HepG2 (cell line): ENCODE results near the gene MRGPRF. TPM values are rescaled to one million over a fixed set of nuclear protein-coding genes. Genes with fewer than 3 reads are reported as not detected.

Experiments used
- ATAC-seq: fragments of 200-7000 bp; cut with Tn5 transposase; 3 replicates; pipeline ENCODE4 v1.9.1; 2020; ENCODE audit warnings: mild to moderate bottlenecking, moderate library complexity
- BruUV-seq: library from RNA; stranded (reverse); fragments of 400-500 nt; replicated peaks from 2 replicates; lab custom pipeline; 2021; lab: Mats Ljungman, UMichigan
- CTCF ChIA-PET: fragments of 300-600 bp; formaldehyde crosslinking; extraction: SDS; loops from one replicate; lab custom pipeline; 2021; ENCODE audit warnings: low total read pairs, inconsistent platforms, low intra/inter-chr PET ratio; lab: Yijun Ruan, JAX
- POLR2A ChIA-PET: fragments of 350-600 bp; sonication (Branson Sonifier 250); formaldehyde crosslinking; loops from one replicate; lab custom pipeline; 2020; ENCODE audit warnings: antibody characterized with exemption, inconsistent platforms; lab: Yijun Ruan, JAX
- DNase-seq: peaks from one replicate; pipeline ENCODE4 v3.0.0-alpha.2; 2015; ENCODE audit warnings: low spot score
- FAIRE-seq: peaks from 3 replicates; lab custom pipeline; 2011; peaks lifted over from hg19 to GRCh38; lab: Jason Lieb, UNC
- H2AFZ ChIP-seq: one replicate; pipeline ENCODE4 v1.6.1; 2011; ENCODE audit warnings: low read length, inconsistent platforms
- H3K27ac ChIP-seq: fragments of 300-600 bp; 3 replicates; pipeline ENCODE4 v1.8.0; 2011; ENCODE audit warnings: mixed run types, mild to moderate bottlenecking, mixed read lengths, low read length, inconsistent platforms; ENCODE audit not compliant: insufficient read depth; ENCODE audit errors: extremely low read length
- H3K27me3 ChIP-seq, 2 experiments: fragments of 200-600 bp in 1 of 2; 2 replicates in 1 of 2; 3 replicates in 1 of 2; pipeline versions ENCODE4 v1.6.0 to v1.8.0; 2011; ENCODE audit warnings: low read length in 2 of 2, mild to moderate bottlenecking in 2 of 2, moderate library complexity in 2 of 2, inconsistent platforms in 1 of 2; ENCODE audit not compliant: insufficient read depth in 2 of 2, control insufficient read depth in 1 of 2
- H3K36me3 ChIP-seq, 2 experiments: fragments of 200-600 bp in 1 of 2; replicated peaks in 1 of 2; 2 replicates in 1 of 2; 3 replicates in 1 of 2; pipeline versions ENCODE4 v1.5.1 to v1.8.0; 2011; ENCODE audit warnings: low read length in 2 of 2, inconsistent platforms in 1 of 2; ENCODE audit not compliant: insufficient read depth in 2 of 2, control insufficient read depth in 1 of 2
- H3K4me1 ChIP-seq: 2 replicates; pipeline ENCODE4 v1.5.1; 2012; ENCODE audit warnings: low read length, inconsistent platforms; ENCODE audit not compliant: insufficient read depth
- H3K4me2 ChIP-seq: 2 replicates; pipeline ENCODE4 v1.6.0; 2011; ENCODE audit warnings: low read depth, low read length, inconsistent platforms
- H3K4me3 ChIP-seq, 3 experiments: fragments of 200-600 bp in 1 of 3; sonication (generic), shearing (Covaris generic) in 1 of 3; replicated peaks in 1 of 3; 2 replicates each; pipeline ENCODE4 v1.5.1; 2011 to 2016; ENCODE audit warnings: low read length in 3 of 3, inconsistent platforms in 2 of 3, low read depth in 2 of 3, mild to moderate bottlenecking in 2 of 3, control low read depth in 1 of 3, mixed read lengths in 1 of 3; ENCODE audit not compliant: insufficient read depth in 1 of 3
- H3K79me2 ChIP-seq: one replicate; pipeline ENCODE4 v1.6.1; 2011; ENCODE audit warnings: low read length, inconsistent platforms; ENCODE audit not compliant: insufficient read depth
- H3K9ac ChIP-seq: 2 replicates; pipeline ENCODE4 v1.6.0; 2011; ENCODE audit warnings: mild to moderate bottlenecking, low read depth, low read length, inconsistent platforms; ENCODE audit not compliant: insufficient read depth
- H3K9me3 ChIP-seq: 2 replicates; pipeline ENCODE4 v1.5.1; 2012; ENCODE audit warnings: mild to moderate bottlenecking, low read length
- H4K20me1 ChIP-seq: 2 replicates; pipeline ENCODE4 v1.6.0; 2011; ENCODE audit warnings: inconsistent platforms, mild to moderate bottlenecking, low read length, moderate library complexity; ENCODE audit not compliant: insufficient read depth
- POLR2AphosphoS5 ChIP-seq: IDR thresholded peaks from 2 replicates; pipeline ENCODE4 v1.6.1; 2012; ENCODE audit warnings: low read depth, low read length
- REXO4 ChIP-seq: sonication (generic); formaldehyde crosslinking; IDR thresholded peaks from 2 replicates; pipeline ENCODE4 v1.8.0; 2022; ENCODE audit warnings: missing genetic modification reagents, mild to moderate bottlenecking, borderline replicate concordance
- RORA ChIP-seq: sonication (generic); formaldehyde crosslinking; IDR thresholded peaks from 2 replicates; pipeline ENCODE4 v1.5.0; 2020; ENCODE audit warnings: mild to moderate bottlenecking, missing genetic modification reagents, moderate library complexity
- SIN3A ChIP-seq: IDR thresholded peaks from 2 replicates; pipeline ENCODE4 v1.6.1; 2011; ENCODE audit warnings: low read depth, mild to moderate bottlenecking, control low read depth, low read length, borderline replicate concordance
- ZBTB8A ChIP-seq: sonication (generic); formaldehyde crosslinking; IDR thresholded peaks from 2 replicates; pipeline ENCODE4 v1.4.0; 2020; ENCODE audit warnings: mild to moderate bottlenecking, low read depth, missing genetic modification reagents, borderline replicate concordance
- ZNF468 ChIP-seq: sonication (generic); formaldehyde crosslinking; IDR thresholded peaks from 2 replicates; pipeline ENCODE4 v1.8.0; 2022; ENCODE audit warnings: mild to moderate bottlenecking, moderate library complexity, missing genetic modification reagents
- ZNF501 ChIP-seq: sonication (generic); formaldehyde crosslinking; IDR thresholded peaks from 2 replicates; pipeline ENCODE4 v1.5.1; 2020; ENCODE audit warnings: mild to moderate bottlenecking, moderate library complexity, missing genetic modification reagents
- ZNF558 ChIP-seq: sonication (generic); formaldehyde crosslinking; IDR thresholded peaks from 2 replicates; pipeline ENCODE4 v1.9.0; 2022; ENCODE audit warnings: mild to moderate bottlenecking, missing genetic modification reagents, borderline replicate concordance
- WGBS: methylation state at CpG from one replicate; pipeline ENCODE4 v1.1.6; 2017; ENCODE audit warnings: low lambda C conversion rate; 5-methylcytosine and 5-hydroxymethylcytosine counted together
- in situ Hi-C: cut with HindIII; loops from 2 replicates; pipeline ENCODE4 v1.10.0; 2017; ENCODE audit warnings: low pct_unique_long_range_greater_than_20kb; ENCODE audit not compliant: extremely low pct_ligation_motif_present
- intact Hi-C: fragments of 100-400 bp; cut with micrococcal nuclease; formaldehyde crosslinking; loops from one replicate; pipeline ENCODE4 v1.10.0; 2022; ENCODE audit not compliant: unreplicated experiment
- polyA plus RNA-seq, 8 experiments: library from polyadenylated mRNA; depleted of rRNA in 3 of 8; stranded (reverse) in 7 of 8; unstranded in 1 of 8; fragments of >200 nt; fragmentation: Illumina TruSeq in 4 of 8; extraction: Trizol in 4 of 8; gene quantifications; 2 replicates each; pipeline versions ENCODE4 v1.2.1 to v1.2.3, GENCODE V29; 2011 to 2016; ENCODE audit warnings: low read depth in 4 of 8, missing spikeins in 1 of 8, mixed read lengths in 1 of 8; ENCODE audit not compliant: insufficient read depth in 1 of 8
- total RNA-seq, 5 experiments: library from RNA; depleted of rRNA; stranded (reverse); fragments of >200 nt; fragmentation: Illumina TruSeq; extraction: Trizol; gene quantifications; 2 replicates each; pipeline ENCODE4 v1.2.3, GENCODE V29; 2016; ENCODE audit warnings: low read depth in 1 of 5
- TF ChIP-seq, protein P1 (sequence below): sonication (generic); formaldehyde crosslinking; IDR thresholded peaks from 2 replicates; pipeline ENCODE4 v1.5.0; 2020; ENCODE audit warnings: missing genetic modification reagents
- TF ChIP-seq, protein P2 (sequence below): sonication (generic); formaldehyde crosslinking; IDR thresholded peaks from 2 replicates; pipeline ENCODE4; 2020; ENCODE audit warnings: missing genetic modification reagents, mild to moderate bottlenecking, borderline replicate concordance
- TF ChIP-seq, protein P3 (sequence below): sonication (generic); formaldehyde crosslinking; IDR thresholded peaks from 2 replicates; pipeline ENCODE4 v1.5.0; 2020; ENCODE audit warnings: missing genetic modification reagents, mild to moderate bottlenecking, borderline replicate concordance
- TF ChIP-seq, protein P4 (sequence below): sonication (generic); formaldehyde crosslinking; IDR thresholded peaks from 2 replicates; pipeline ENCODE4 v1.5.0; 2020; ENCODE audit warnings: missing genetic modification reagents

Gene MRGPRF
- total and polyA plus RNA-seq, 2 of the 13 experiments (the other 11 are each of a cell fraction or from before 2014, with no cell fraction given), result not detected

DNA sequence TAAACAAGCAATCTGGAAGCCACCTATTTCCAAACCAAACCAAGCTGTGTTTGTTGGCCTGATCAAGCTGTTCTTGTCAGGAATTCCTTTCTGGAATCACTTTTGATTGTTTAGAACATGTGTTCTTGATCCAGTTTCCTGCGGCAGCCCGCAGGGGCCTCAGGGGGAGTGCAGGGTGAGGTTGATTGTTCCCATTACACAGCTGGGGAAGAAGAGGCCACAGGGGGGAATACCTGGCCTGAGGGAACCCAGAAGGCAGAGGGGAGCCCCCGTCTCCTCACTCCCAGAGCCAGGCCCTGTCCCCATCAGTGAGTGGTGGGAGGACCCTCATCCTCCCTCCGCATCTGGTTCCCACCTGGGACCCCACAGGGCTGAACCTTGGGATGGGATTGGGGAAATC, 36.5 kb downstream of the MRGPRF start:
- Histone ChIP-seq H3K27me3 (peaks cover 6 to 26% of the 10 kb centered on the region in 2 experiments; a peak in 3 of 5 replicates), H3K79me2 (no peaks in the 10 kb centered on the region), H3K27ac (no peak overlapping the region), H2AFZ (no peak overlapping the region), H3K4me1 (no peaks in the 10 kb centered on the region), H3K36me3 (no peaks in the 10 kb centered on the region)
- no TSS peak for BruUV-seq
- no peak for DNase-seq
- TF ChIP-seq ZNF468, result no peak
- TF ChIP-seq, all 625 proteins: peak for 0
- H3K9ac ChIP-seq, result no peak overlapping the region
- 71% methylated on average over 4 of the region's 4 CpGs for WGBS
- no peak overlapping the region for H3K4me2 ChIP-seq
- in situ Hi-C loops, result no loop called here
- ChIA-PET POLR2A (interaction anchor here (0.6 kb wide), 1 partner anchor 560 kb away, joined by 5 read pairs; no protein-coding TSS in a partner anchor), CTCF (no interaction called here)
- ATAC-seq (no peak), FAIRE-seq (no peak)
- H3K4me3 ChIP-seq, result no peak overlapping the region
- no peaks in the 10 kb centered on the region for H4K20me1 ChIP-seq
- H3K9me3 ChIP-seq, result no peaks in the 10 kb centered on the region
- intact Hi-C loops, result no loop called here

DNA sequence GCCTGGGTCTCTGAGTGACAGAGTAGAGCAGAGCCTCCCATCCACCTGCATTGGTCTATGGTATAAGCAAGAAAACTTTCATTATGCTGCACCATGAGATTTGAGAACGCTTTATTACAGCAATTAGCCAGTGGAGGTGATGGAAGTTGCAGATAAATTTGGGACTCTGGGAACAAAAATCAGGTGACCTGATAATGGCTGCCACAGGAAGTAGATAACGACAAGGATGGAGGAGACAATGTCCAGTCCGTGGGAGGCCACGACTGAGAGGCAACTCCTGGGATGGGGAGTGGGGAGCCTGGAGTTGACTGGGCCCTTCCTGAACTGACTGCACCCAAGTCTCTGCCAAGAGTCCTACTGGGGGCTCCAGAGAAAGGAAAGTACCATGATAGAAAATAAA, 37.0 kb downstream of the MRGPRF start:
- 51% methylated on average over 4 of the region's 4 CpGs for WGBS
- Histone ChIP-seq H2AFZ (no peak overlapping the region), H3K4me3 (no peak overlapping the region), H3K9me3 (no peaks in the 10 kb centered on the region), H3K36me3 (no peaks in the 10 kb centered on the region), H3K27me3 (peaks cover 6 to 30% of the 10 kb centered on the region in 2 experiments; a peak in 4 of 5 replicates), H3K9ac (no peak overlapping the region), H3K4me2 (no peak overlapping the region), H3K79me2 (no peaks in the 10 kb centered on the region), H3K4me1 (no peaks in the 10 kb centered on the region), H4K20me1 (no peaks in the 10 kb centered on the region), H3K27ac (no peak overlapping the region)
- no peak for DNase-seq
- intact Hi-C loops (no loop called here), in situ Hi-C loops (no loop called here)
- no peak for ATAC-seq
- CTCF ChIA-PET, result no interaction called here
- POLR2A ChIA-PET, result no interaction called here
- no peak for FAIRE-seq
- no TSS peak for BruUV-seq
- TF ChIP-seq REXO4 (CRISPR knock-in tag) (no peak), SIN3A (no peak), RORA (CRISPR knock-in tag) (no peak), POLR2AphosphoS5 (no peak), ZBTB8A (CRISPR knock-in tag) (no peak), ZNF558 (CRISPR knock-in tag) (no peak), ZNF501 (CRISPR knock-in tag) (no peak)
- TF ChIP-seq, protein P1, sequence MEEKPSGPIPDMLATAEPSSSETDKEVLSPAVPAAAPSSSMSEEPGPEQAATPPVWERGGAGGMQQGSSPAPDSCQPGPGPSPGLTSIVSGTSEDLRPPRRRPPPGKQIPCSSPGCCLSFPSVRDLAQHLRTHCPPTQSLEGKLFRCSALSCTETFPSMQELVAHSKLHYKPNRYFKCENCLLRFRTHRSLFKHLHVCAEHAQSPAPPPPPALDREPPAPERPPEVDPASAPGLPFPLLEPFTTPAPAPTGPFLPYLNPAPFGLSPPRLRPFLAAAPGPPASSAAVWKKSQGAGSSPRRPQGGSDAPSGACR (CRISPR knock-in tag), result no peak
- TF ChIP-seq, protein P2, sequence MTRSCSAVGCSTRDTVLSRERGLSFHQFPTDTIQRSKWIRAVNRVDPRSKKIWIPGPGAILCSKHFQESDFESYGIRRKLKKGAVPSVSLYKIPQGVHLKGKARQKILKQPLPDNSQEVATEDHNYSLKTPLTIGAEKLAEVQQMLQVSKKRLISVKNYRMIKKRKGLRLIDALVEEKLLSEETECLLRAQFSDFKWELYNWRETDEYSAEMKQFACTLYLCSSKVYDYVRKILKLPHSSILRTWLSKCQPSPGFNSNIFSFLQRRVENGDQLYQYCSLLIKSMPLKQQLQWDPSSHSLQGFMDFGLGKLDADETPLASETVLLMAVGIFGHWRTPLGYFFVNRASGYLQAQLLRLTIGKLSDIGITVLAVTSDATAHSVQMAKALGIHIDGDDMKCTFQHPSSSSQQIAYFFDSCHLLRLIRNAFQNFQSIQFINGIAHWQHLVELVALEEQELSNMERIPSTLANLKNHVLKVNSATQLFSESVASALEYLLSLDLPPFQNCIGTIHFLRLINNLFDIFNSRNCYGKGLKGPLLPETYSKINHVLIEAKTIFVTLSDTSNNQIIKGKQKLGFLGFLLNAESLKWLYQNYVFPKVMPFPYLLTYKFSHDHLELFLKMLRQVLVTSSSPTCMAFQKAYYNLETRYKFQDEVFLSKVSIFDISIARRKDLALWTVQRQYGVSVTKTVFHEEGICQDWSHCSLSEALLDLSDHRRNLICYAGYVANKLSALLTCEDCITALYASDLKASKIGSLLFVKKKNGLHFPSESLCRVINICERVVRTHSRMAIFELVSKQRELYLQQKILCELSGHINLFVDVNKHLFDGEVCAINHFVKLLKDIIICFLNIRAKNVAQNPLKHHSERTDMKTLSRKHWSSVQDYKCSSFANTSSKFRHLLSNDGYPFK (CRISPR knock-in tag), result no peak
- TF ChIP-seq, protein P3, sequence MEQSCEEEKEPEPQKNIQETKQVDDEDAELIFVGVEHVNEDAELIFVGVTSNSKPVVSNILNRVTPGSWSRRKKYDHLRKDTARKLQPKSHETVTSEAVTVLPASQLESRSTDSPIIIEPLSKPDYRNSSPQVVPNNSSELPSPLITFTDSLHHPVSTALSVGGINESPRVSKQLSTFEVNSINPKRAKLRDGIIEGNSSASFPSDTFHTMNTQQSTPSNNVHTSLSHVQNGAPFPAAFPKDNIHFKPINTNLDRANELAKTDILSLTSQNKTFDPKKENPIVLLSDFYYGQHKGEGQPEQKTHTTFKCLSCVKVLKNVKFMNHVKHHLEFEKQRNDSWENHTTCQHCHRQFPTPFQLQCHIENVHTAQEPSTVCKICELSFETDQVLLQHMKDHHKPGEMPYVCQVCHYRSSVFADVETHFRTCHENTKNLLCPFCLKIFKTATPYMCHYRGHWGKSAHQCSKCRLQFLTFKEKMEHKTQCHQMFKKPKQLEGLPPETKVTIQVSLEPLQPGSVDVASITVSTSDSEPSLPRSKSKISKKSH, result no peak
- TF ChIP-seq, protein P4, sequence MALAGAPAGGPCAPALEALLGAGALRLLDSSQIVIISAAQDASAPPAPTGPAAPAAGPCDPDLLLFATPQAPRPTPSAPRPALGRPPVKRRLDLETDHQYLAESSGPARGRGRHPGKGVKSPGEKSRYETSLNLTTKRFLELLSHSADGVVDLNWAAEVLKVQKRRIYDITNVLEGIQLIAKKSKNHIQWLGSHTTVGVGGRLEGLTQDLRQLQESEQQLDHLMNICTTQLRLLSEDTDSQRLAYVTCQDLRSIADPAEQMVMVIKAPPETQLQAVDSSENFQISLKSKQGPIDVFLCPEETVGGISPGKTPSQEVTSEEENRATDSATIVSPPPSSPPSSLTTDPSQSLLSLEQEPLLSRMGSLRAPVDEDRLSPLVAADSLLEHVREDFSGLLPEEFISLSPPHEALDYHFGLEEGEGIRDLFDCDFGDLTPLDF, result no peak
